ENCODE measurements around the gene NPHS2.
"Not testable (repeated sequence)": the region's sequence is repeated elsewhere in the genome, so short reads cannot be mapped to it uniquely, and the experiment has no call there.

NPHS2 gene

GRCh38 chr1:179545321-179545720 lies 30.4 kb downstream of the NPHS2 start:
- DNase-seq, result no peak

GRCh38 chr1:179541774-179542173 lies 34.0 kb downstream of the NPHS2 start:
- no peak for DNase-seq

GRCh38 chr1:179530352-179530751 lies 45.4 kb downstream of the NPHS2 start:
- DNase-seq, result no peak

- DNase-seq, result no peak
Observed at GRCh38 chr1:179529482-179530195, 46.1 kb downstream of the NPHS2 start.

GRCh38 chr1:179518544-179518943 lies 57.2 kb downstream of the NPHS2 start:
- not testable (repeated sequence) for DNase-seq

- DNase-seq, result no peak
Observed at GRCh38 chr1:179516976-179517705, 58.6 kb downstream of the NPHS2 start.

- DNase-seq, result no peak
Observed at GRCh38 chr1:179510038-179510437, 65.7 kb downstream of the NPHS2 start.

GRCh38 chr1:179509384-179509783 lies 66.4 kb downstream of the NPHS2 start:
- DNase-seq, result no peak

- DNase-seq, result no peak
Observed at GRCh38 chr1:179506199-179506598, 69.5 kb downstream of the NPHS2 start.

Measured in activated gamma-delta T cell (primary cell).